Measurements from ENCODE around the gene USF1.

Gene USF1

DNA sequence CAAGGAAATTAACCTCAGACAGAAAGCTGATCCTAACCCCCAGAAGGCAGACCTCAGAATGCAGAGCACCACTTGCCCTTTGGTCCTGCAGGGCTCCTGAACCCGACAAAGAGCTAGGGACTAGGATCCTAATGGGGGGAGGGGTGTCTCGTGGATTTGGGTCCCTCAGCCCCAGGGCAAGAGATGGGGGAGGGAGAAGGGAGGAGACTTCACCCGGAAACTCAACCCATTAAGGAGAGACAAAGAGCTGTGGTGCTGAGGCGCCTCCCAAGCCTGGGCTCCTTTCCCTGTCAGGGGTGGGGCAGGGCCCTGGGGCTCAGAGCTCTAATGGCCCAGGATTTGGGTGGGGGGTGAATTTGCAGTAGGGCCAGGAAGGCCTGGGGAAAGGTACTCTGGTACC, 40.7 kb upstream of the USF1 start:
- no peaks in the 10 kb centered on the region; the same call in 1 of the 2 replicates for H3K27me3 ChIP-seq (ENCODE audit: insufficient read depth, low read length)
- no peaks in the 10 kb centered on the region for H3K4me1 ChIP-seq (ENCODE audit: insufficient read depth, low read length)
- no peaks in the 10 kb centered on the region for H3K36me3 ChIP-seq (ENCODE audit: insufficient read depth, low read depth, low read length)
- H3K9me3 ChIP-seq (ENCODE audit: insufficient read depth, low read depth, low read length), result no peaks in the 10 kb centered on the region
- no peak overlapping the region for H3K27ac ChIP-seq (ENCODE audit: low read length)
- no peak overlapping the region for H3K4me3 ChIP-seq (ENCODE audit: low read length)
- no peak overlapping the region for H3K9ac ChIP-seq (ENCODE audit: low read depth, low read length)

DNA sequence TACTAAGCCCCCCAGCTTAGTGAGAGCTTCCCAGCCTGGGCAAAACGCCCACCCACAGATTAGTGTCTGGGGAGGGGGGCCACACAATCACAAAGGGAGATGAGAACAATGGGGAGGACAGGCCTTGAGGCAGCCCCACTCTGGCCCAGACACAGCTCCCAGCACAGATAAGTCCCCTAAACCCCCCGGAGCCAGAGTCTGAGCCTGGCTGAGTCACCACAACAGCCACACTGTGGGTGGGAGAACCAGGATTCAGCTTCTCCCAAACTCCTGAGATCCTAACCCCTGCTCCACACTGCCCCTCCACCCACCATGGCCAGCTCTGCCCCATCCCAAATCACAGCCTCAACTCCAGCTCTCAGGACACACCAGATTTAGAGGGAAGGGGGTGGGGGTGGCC, 39.4 kb upstream of the USF1 start:
- Histone ChIP-seq H3K4me1 (ENCODE audit: insufficient read depth, low read length) (0 out of 2 replicates have a peak, but pooled peaks cover 4% of the 10 kb centered on the region), H3K9ac (ENCODE audit: low read depth, low read length) (no peak overlapping the region), H3K4me3 (ENCODE audit: low read length) (no peak overlapping the region)

DNA sequence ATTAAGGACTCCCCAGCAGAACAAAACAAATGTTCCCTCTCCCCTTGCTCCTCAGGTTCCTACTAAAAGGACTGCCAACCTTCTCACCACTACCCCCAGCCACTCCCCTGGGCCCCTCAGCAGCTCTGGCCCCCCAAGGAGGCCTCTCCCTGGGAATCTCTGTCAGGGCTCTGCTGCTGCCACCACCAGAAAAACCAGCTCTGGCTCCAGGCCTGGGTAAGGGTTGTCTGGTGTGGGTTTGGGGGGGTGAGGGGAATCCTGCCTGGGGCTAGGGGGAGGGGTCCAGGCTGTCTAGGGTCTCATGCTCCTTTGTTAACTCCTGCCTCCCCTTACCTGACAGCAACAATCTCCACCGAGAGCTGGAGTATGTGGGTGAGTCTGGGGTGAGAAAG, 38.8 kb upstream of the USF1 start:
- Histone ChIP-seq H3K9ac (ENCODE audit: low read depth, low read length) (no peak overlapping the region), H3K27ac (ENCODE audit: low read length) (no peak overlapping the region), H3K9me3 (ENCODE audit: insufficient read depth, low read depth, low read length) (no peaks in the 10 kb centered on the region), H3K4me1 (ENCODE audit: insufficient read depth, low read length) (0 out of 2 replicates have a peak, but pooled peaks cover 4% of the 10 kb centered on the region), H3K4me3 (ENCODE audit: low read length) (no peak overlapping the region), H3K27me3 (ENCODE audit: insufficient read depth, low read length) (no peaks in the 10 kb centered on the region), H3K36me3 (ENCODE audit: insufficient read depth, low read depth, low read length) (no peaks in the 10 kb centered on the region)

More for the DNA sequence above, 39.4 kb upstream of the USF1 start:
- H3K9me3 ChIP-seq (ENCODE audit: insufficient read depth, low read depth, low read length), result no peaks in the 10 kb centered on the region
- H3K36me3 ChIP-seq (ENCODE audit: insufficient read depth, low read depth, low read length), result no peaks in the 10 kb centered on the region
- H3K27me3 ChIP-seq (ENCODE audit: insufficient read depth, low read length), result no peaks in the 10 kb centered on the region; the same call in 1 of the 2 replicates
- no peak overlapping the region for H3K27ac ChIP-seq (ENCODE audit: low read length)

DNA sequence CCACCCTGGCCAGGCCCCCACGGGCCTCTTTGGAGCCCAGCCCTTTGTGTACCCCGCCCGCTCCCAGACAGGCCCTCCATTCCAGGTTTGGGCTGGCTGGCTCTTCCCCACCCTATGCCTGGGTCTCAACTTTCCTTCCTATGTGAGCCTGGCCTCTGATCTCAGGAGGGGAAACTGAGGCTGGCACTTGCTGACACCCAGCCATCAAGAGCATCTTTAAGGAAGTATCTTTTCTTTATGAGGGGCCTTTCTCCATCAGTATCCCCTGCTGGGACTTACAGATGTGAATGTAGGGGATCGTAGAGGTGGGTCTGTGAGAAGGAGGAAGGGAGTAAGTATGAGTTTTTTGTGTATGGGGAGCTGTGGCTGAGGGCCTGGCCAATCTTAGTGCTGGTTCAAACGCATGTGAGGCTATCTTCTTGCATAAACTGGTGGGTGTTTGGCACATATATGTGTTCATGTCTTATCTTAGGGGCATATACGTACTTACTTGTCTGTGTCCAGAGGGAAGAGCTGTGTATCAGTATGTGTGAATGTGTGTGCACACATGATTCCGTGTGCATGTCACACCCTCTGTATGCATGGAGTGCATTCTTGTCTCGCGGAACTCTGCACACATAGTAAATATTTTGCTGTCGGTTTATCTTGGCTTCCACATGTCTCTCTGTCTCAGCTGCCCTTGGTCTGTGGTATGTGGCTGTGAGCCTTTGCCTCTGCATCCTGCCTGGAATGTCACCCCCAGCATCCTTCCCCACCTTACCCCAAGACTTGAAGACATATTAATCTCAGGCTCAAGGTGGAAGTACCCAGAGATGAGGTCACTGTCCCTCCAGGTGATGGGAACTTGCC, 38.2 kb upstream of the USF1 start:
- Histone ChIP-seq H3K9ac (ENCODE audit: low read depth, low read length) (no peak overlapping the region), H3K27ac (ENCODE audit: low read length) (no peak overlapping the region), H3K27me3 (ENCODE audit: insufficient read depth, low read length) (no peaks in the 10 kb centered on the region), H3K4me1 (ENCODE audit: insufficient read depth, low read length) (0 out of 2 replicates have a peak, but pooled peaks cover 4% of the 10 kb centered on the region), H3K36me3 (ENCODE audit: insufficient read depth, low read depth, low read length) (no peaks in the 10 kb centered on the region), H3K9me3 (ENCODE audit: insufficient read depth, low read depth, low read length) (no peaks in the 10 kb centered on the region), H3K4me3 (ENCODE audit: low read length) (no peak overlapping the region)

DNA sequence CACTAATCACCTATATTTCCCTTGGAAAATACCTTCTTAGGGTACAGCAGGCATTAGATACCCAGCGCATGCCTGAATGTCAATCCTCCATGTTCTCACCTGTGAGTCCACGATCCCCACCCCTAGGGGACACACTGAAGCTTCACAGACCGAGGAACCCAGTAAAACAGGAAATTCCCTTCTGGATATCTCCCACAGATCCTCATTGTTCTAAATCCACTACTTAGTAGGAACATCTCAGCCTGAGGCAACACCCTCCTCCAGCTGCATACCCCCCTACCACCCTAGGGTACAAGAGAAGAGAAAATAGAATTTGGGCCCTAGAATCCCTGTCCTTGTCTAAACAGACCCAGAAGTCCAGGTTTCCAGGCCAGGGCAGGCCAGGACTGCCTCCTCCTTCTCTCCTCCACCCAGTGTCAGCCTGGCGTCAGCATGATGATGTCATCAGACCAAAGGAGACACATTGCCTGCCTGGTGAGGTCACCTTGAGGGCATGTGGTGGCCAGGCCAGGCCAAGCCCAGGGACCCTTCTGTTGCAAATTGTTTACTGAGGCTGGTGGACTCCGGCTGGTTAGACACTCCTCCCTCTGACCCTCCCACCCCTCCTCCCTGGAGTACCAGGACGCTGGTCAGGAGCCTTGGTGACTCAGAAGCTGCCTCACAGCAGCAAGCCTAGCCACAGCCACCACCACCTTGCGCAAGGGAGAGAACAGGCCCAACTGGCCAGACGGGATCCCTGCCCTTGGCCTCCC, 37.4 kb upstream of the USF1 start:
- Histone ChIP-seq H3K4me3 (ENCODE audit: low read length) (no peak overlapping the region), H3K36me3 (ENCODE audit: insufficient read depth, low read depth, low read length) (no peaks in the 10 kb centered on the region), H3K27me3 (ENCODE audit: insufficient read depth, low read length) (no peaks in the 10 kb centered on the region), H3K4me1 (ENCODE audit: insufficient read depth, low read length) (0 out of 2 replicates have a peak, but pooled peaks cover 4% of the 10 kb centered on the region), H3K27ac (ENCODE audit: low read length) (no peak overlapping the region), H3K9me3 (ENCODE audit: insufficient read depth, low read depth, low read length) (no peaks in the 10 kb centered on the region), H3K9ac (ENCODE audit: low read depth, low read length) (no peak overlapping the region)

DNA sequence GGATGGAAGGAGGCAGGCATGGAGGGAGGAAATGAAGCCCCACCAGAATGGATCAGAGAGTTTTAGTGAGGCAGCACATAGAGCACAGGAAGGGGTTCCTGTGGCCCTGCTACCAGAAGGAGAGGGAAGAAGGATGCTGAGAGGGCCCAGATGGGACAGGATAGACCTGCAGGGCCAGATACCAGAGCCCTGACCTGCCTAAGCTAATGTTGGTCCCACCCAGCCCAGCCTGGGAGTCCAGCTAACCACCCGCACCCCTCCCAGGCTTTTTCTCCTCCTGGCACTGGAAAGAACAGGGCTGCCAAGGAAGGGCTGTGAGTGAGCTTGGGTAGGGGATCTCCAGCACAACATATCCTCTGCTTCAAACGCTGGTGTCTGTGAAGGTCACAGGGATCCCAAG, 36.7 kb upstream of the USF1 start:
- no peaks in the 10 kb centered on the region for H3K9me3 ChIP-seq (ENCODE audit: insufficient read depth, low read depth, low read length)
- no peak overlapping the region for H3K27ac ChIP-seq (ENCODE audit: low read length)
- 0 out of 2 replicates have a peak, but pooled peaks cover 4% of the 10 kb centered on the region for H3K4me1 ChIP-seq (ENCODE audit: insufficient read depth, low read length)

DNA sequence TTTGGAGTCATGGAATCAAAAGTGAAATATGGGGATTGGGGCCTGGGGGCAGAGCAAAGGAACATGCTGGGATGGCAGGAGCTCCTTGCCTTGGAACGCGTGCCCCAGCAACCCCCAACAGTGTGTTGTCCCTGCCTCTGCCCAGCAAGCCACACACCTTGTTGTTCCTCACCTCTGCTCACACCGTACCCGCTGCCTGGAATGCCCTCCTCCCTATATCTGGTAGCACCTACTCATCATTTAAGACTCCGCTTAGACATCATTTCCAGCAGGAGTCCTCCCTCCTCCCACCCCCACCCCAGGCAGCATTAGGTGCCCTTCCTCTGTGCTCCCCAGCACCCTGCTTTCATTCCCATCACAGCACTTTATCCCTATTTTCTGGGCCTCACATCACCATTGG, 35.7 kb upstream of the USF1 start:
- no peaks in the 10 kb centered on the region for H3K27me3 ChIP-seq (ENCODE audit: insufficient read depth, low read length)
- H3K4me1 ChIP-seq (ENCODE audit: insufficient read depth, low read length), result 0 out of 2 replicates have a peak, but pooled peaks cover 4% of the 10 kb centered on the region
- no peak overlapping the region for H3K9ac ChIP-seq (ENCODE audit: low read depth, low read length)
- no peak overlapping the region for H3K27ac ChIP-seq (ENCODE audit: low read length)
- H3K9me3 ChIP-seq (ENCODE audit: insufficient read depth, low read depth, low read length), result no peaks in the 10 kb centered on the region
- H3K4me3 ChIP-seq (ENCODE audit: low read length), result no peak overlapping the region
- no peaks in the 10 kb centered on the region for H3K36me3 ChIP-seq (ENCODE audit: insufficient read depth, low read depth, low read length)

More for the DNA sequence above, 36.7 kb upstream of the USF1 start:
- no peaks in the 10 kb centered on the region for H3K27me3 ChIP-seq (ENCODE audit: insufficient read depth, low read length)
- H3K4me3 ChIP-seq (ENCODE audit: low read length), result no peak overlapping the region
- no peak overlapping the region for H3K9ac ChIP-seq (ENCODE audit: low read depth, low read length)
- no peaks in the 10 kb centered on the region for H3K36me3 ChIP-seq (ENCODE audit: insufficient read depth, low read depth, low read length)

DNA sequence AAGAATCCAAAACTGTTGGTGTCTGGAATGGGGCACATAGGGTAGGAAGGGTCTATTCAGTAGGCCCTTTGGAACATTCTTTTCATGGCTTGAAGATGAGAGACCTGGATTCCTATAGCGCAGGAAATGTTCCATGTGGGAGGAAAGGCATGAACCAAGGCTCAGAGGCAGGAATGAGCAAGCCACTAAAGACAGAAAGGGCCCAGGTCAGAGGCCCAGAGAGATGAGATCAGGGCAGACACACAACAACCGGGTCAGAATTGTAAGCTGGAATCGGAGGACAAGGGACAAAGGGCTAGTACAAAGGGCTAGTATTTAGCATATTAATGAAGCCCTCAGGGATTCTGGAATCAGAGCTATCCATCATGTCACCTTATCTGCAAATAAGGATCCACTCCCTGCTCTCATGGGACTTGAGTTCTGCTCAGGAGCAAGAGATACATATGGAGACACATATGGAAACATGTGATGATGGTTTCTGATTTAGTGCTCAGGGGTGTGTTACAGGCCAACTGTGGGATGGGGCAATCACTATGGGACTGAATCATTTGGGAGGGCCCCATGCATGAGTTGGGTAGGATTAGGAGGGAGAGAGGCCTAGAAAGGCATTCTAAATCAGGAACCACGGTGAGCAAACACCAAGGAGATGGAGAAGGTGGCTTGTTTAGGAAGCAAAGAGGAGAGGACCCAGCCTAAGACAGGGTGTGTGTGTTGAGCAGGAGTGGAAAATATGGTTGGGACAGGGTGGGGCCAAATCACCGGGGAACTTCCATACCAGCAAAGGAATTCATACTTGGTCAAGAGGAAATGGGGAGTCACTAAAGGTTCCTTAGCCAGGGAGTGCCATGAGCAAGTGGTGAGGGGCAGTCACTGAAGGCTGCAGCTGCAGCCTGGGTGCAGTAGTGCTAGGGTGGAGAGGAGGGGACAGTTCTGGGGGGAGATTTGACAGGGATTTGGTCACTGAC, 34.9 kb upstream of the USF1 start:
- Histone ChIP-seq H3K4me1 (ENCODE audit: insufficient read depth, low read length) (0 out of 2 replicates have a peak, but pooled peaks cover 4% of the 10 kb centered on the region), H3K27ac (ENCODE audit: low read length) (no peak overlapping the region), H3K27me3 (ENCODE audit: insufficient read depth, low read length) (no peaks in the 10 kb centered on the region), H3K9ac (ENCODE audit: low read depth, low read length) (no peak overlapping the region), H3K4me3 (ENCODE audit: low read length) (no peak overlapping the region), H3K36me3 (ENCODE audit: insufficient read depth, low read depth, low read length) (no peaks in the 10 kb centered on the region), H3K9me3 (ENCODE audit: insufficient read depth, low read depth, low read length) (no peaks in the 10 kb centered on the region)

DNA sequence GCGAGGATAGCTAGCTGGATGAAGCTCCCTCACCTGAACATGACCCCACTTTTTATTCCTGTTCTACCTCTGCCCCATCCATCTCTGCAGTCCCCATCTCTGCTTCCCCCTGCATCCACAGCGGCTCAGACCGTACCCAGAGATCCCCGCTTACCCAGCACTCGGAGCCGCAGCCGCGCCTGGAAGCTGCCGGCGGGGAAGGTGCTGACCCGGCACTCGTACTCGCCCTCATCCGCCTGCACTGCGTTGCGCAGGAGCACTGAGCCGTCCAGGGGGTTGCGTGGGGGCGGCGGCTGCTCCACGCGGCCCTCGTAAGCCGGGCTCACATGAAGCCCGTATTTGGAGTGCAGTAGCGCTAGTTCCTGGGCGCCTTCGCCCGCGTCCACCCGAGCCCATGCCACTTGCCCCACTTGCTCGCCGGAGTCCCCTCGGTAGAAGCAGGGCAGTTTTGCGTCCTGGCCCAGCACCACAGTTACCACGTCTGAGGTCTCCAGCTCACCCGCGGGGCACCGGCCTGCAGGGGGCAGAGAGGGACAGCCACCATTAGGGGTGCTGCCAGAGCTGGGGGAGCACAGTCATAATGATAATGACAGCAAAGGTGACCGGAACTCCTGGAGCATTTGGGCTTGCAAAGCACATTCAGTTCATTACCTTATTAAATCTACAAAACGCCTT, 33.8 kb upstream of the USF1 start:
- Histone ChIP-seq H3K27me3 (ENCODE audit: insufficient read depth, low read length) (no peaks in the 10 kb centered on the region), H3K9me3 (ENCODE audit: insufficient read depth, low read depth, low read length) (no peaks in the 10 kb centered on the region), H3K9ac (ENCODE audit: low read depth, low read length) (no peak overlapping the region), H3K36me3 (ENCODE audit: insufficient read depth, low read depth, low read length) (no peaks in the 10 kb centered on the region), H3K4me1 (ENCODE audit: insufficient read depth, low read length) (0 out of 2 replicates have a peak, but pooled peaks cover 4% of the 10 kb centered on the region), H3K27ac (ENCODE audit: low read length) (no peak overlapping the region), H3K4me3 (ENCODE audit: low read length) (no peak overlapping the region)

DNA sequence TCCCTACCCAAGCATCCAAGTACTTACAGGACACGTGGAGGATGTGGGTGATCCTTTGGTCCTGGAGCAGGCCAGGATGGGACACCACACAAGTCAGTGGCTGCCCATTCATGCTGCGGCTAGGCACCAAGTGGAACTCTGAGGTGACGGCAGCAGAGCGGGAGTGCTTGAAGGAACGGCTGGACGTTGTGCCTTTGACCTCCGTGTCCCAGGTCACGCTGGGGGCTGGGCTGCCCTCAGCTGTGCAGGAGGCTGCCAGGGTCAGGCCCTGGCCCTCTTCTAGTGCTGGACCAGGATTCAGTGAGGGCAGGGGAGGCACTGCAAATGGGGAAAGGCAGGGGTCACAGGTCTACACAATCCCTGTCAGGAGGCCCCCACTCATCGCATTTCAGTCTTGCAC, 31.6 kb upstream of the USF1 start:
- Histone ChIP-seq H3K9ac (ENCODE audit: low read depth, low read length) (no peak overlapping the region), H3K27me3 (ENCODE audit: insufficient read depth, low read length) (no peaks in the 10 kb centered on the region), H3K4me1 (ENCODE audit: insufficient read depth, low read length) (0 out of 2 replicates have a peak, but pooled peaks cover 4% of the 10 kb centered on the region), H3K36me3 (ENCODE audit: insufficient read depth, low read depth, low read length) (no peaks in the 10 kb centered on the region), H3K4me3 (ENCODE audit: low read length) (no peak overlapping the region), H3K27ac (ENCODE audit: low read length) (no peak overlapping the region), H3K9me3 (ENCODE audit: insufficient read depth, low read depth, low read length) (no peaks in the 10 kb centered on the region)
